ENCODE measurements around the gene HHIP. TPM values are rescaled to one million over a fixed set of nuclear protein-coding genes. Genes with fewer than 3 reads are reported as not detected.

The HHIP gene
- total RNA-seq, 2 experiments from 2014 or later = not detected

DNA sequence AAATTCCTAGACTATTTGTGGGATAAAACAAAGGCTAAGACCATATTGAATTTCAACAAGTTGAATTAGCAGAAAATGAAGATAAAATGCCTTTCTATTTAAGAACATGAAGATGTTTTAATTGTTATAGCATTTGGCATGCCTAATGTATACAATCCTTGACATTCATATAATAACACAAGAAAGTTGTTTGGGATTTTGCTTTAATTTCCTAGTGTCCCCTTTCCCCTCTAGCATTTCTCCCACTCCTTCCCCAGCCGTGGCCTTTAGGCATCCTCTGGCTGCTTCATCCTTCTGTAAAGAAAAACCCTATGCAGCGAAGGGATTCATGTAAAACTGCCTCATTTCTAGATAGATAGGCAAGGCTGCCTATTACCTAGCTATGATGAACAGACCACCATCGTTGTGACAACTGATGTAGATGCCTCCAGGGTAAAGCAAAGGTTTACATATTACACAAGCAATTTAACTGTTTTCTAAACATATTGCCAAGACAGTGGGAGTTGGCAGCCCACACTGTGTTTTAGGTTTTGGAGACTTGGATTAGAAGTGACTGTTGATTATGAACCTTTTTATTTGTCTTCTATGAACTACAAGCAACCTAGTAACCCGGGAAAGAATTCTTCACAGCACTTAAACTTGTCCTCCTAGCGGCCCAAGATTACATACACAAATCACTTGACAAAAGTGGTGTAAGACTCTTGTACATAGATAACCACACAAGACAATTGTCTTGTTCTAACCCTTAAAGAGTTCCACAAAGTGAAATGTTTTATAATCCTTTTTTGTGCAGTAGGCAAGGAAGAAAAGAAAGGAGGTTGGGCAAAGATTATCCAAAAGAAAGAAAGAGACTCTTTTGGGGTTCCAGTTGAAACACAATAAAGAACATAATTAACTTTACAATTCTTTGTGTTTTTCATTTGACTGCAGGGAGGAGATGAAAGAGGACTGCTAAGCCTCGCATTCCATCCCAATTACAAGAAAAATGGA, 59.9 kb downstream of the HHIP start:
- Mint-ChIP-seq H3K9me3 (no peaks in the 10 kb centered on the region), H3K4me3 (no peak overlapping the region), H3K27me3 (no peaks in the 10 kb centered on the region), H3K4me1 (no peaks in the 10 kb centered on the region), H3K27ac (no peak overlapping the region), H3K36me3 (no peaks in the 10 kb centered on the region)
- DNase-seq = no peak
- POLR2A ChIA-PET = no interaction called here
- no peak for ATAC-seq (ENCODE audit: low read depth)

DNA sequence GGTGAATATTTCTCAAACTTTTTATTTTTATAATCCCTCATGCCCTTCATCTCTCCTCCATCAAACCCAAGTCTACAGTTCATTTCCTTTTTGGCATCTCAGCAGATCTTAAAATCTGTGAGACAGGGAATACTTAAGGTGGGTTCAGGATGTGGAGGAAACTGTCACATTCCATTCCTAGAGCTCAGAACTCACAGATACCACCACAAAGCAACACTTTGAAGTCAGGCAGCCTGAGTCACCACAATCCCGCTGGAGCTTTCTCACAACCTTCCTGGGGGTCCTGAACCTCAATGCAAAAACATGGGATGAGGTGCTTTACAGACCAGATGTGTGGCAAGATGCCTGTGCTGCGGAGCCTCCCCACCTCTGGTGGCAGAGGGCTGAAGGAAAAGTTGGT, 63.2 kb downstream of the HHIP start:
- no peak overlapping the region for H3K27ac Mint-ChIP-seq
- no peak for DNase-seq
- H3K4me1 Mint-ChIP-seq = no peaks in the 10 kb centered on the region
- POLR2A ChIA-PET = no interaction called here
- no peak overlapping the region for H3K4me3 Mint-ChIP-seq
- ATAC-seq (ENCODE audit: low read depth) = no peak
- no peaks in the 10 kb centered on the region for H3K9me3 Mint-ChIP-seq
- no peaks in the 10 kb centered on the region for H3K27me3 Mint-ChIP-seq
- H3K36me3 Mint-ChIP-seq = no peaks in the 10 kb centered on the region

DNA sequence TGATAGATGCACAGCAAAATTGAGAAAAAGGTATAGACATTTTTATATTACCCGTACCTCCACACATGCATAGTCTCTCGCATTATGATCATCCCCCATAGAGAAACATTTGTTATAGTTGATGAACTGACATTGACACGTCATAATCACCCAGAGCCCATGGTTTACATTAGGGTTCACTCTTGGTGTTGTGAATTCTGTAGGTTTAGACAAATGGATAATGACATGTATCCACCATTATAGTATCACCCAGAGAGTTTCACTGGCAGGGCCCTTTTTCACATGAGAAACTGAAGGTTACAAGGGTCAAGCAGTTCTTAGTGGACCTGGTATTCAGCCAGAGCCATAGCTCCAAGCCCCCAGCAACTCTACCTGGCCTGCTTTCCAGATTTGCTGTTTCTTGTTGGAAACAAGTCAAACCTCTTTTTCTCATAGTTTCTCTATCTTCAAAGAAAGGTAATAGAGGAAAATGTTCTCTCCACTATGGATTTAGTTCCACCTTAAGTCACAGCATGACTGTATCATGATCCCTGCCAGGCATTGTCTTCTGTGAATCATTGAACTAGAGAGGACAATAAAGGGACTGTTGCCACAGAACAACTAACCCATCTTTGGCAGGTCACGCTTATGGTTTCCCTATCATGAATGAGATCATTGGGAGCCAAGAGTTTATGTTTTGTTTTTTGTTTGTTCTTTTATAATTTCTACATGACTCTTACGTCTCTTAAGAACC, 64.0 kb downstream of the HHIP start:
- no peak for ATAC-seq (ENCODE audit: low read depth)
- H3K27ac Mint-ChIP-seq = no peak overlapping the region
- DNase-seq = no peak
- no peaks in the 10 kb centered on the region for H3K27me3 Mint-ChIP-seq
- H3K4me3 Mint-ChIP-seq = no peak overlapping the region
- H3K36me3 Mint-ChIP-seq = no peaks in the 10 kb centered on the region
- POLR2A ChIA-PET = no interaction called here
- no peaks in the 10 kb centered on the region for H3K9me3 Mint-ChIP-seq
- H3K4me1 Mint-ChIP-seq = no peaks in the 10 kb centered on the region

- ATAC-seq (ENCODE audit: low read depth) (no peak), DNase-seq (no peak)
- Mint-ChIP-seq H3K9me3 (no peaks in the 10 kb centered on the region), H3K27ac (no peak overlapping the region), H3K36me3 (no peaks in the 10 kb centered on the region), H3K27me3 (no peaks in the 10 kb centered on the region), H3K4me1 (no peaks in the 10 kb centered on the region), H3K4me3 (no peak overlapping the region)
- POLR2A ChIA-PET = no interaction called here
Measured at GRCh38 chr4:144710526-144710912, 64.6 kb downstream of the HHIP start.

DNA sequence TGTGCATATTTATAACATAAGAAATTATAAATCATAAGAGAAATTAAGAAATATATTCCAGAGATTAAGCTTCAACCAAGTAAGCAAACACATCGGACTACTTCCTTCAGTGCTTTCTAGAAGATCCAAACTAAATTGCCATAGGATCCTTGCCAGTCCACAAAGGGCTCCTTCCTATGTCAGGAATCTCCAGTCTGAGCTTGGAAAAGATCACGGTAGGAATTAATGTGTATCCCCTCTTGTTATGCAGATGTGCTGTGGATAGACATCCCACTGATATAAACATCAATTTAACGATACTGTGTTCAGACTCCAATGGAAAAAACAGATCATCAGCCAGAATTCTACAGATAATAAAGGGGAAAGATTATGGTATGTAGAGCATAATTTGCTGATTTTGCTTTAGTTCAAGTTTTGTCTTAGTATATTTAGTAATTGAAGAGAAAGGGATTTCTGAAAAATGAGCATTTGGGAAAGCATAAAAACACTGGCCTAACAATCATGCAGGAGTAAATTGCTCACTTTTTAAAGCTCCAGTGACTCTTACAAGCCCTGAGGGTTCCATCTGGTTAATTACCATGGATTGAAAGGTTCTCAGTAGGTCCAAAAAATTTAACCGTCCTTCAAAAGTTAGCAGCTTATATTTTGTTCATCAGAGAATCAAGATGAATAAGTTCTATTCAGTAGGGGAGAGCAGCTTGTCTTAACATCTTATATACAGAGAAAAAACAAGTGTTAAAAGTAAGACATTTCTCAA, 65.9 kb downstream of the HHIP start:
- Mint-ChIP-seq H3K36me3 (no peaks in the 10 kb centered on the region), H3K4me3 (no peak overlapping the region), H3K27me3 (no peaks in the 10 kb centered on the region), H3K9me3 (no peaks in the 10 kb centered on the region), H3K27ac (no peak overlapping the region), H3K4me1 (no peaks in the 10 kb centered on the region)
- POLR2A ChIA-PET = no interaction called here
- no peak for ATAC-seq (ENCODE audit: low read depth)
- DNase-seq = no peak

GRCh38 chr4:144712775-144713174, 66.8 kb downstream of the HHIP start:
- ATAC-seq (ENCODE audit: low read depth) (no peak), DNase-seq (no peak)
- no peak overlapping the region for H3K27ac Mint-ChIP-seq
- H3K4me1 Mint-ChIP-seq = no peaks in the 10 kb centered on the region
- POLR2A ChIA-PET = no interaction called here
- no peak overlapping the region for H3K4me3 Mint-ChIP-seq
- no peaks in the 10 kb centered on the region for H3K9me3 Mint-ChIP-seq
- no peaks in the 10 kb centered on the region for H3K27me3 Mint-ChIP-seq
- H3K36me3 Mint-ChIP-seq = no peaks in the 10 kb centered on the region

DNA sequence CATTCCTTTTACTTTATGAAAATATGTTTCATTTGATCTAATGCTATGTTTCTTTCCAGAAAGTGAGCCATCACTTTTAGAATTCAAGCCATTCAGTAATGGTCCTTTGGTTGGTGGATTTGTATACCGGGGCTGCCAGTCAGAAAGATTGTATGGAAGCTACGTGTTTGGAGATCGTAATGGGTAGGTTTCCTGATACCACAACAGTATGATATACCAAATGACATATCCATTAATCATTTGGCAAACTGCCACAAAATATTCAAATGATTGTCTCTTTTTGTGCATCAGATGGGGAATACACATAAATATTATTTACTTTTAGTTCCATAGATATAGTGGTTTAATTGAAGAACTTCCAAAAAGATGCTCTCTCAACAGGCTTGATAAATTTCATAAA, 68.2 kb downstream of the HHIP start:
- ATAC-seq (ENCODE audit: low read depth) (no peak), DNase-seq (no peak)
- no peaks in the 10 kb centered on the region for H3K4me1 Mint-ChIP-seq
- no peak overlapping the region for H3K4me3 Mint-ChIP-seq
- no peak overlapping the region for H3K27ac Mint-ChIP-seq
- H3K9me3 Mint-ChIP-seq = no peaks in the 10 kb centered on the region
- no peaks in the 10 kb centered on the region for H3K27me3 Mint-ChIP-seq
- POLR2A ChIA-PET = no interaction called here
- H3K36me3 Mint-ChIP-seq = no peaks in the 10 kb centered on the region

GRCh38 chr4:144715230-144715629, 69.3 kb downstream of the HHIP start:
- H3K27ac Mint-ChIP-seq = no peak overlapping the region
- ATAC-seq (ENCODE audit: low read depth) = no peak
- no peaks in the 10 kb centered on the region for H3K9me3 Mint-ChIP-seq
- POLR2A ChIA-PET = no interaction called here
- H3K4me1 Mint-ChIP-seq = no peaks in the 10 kb centered on the region
- no peaks in the 10 kb centered on the region for H3K36me3 Mint-ChIP-seq
- H3K27me3 Mint-ChIP-seq = no peaks in the 10 kb centered on the region
- no peak for DNase-seq
- H3K4me3 Mint-ChIP-seq = no peak overlapping the region

DNA sequence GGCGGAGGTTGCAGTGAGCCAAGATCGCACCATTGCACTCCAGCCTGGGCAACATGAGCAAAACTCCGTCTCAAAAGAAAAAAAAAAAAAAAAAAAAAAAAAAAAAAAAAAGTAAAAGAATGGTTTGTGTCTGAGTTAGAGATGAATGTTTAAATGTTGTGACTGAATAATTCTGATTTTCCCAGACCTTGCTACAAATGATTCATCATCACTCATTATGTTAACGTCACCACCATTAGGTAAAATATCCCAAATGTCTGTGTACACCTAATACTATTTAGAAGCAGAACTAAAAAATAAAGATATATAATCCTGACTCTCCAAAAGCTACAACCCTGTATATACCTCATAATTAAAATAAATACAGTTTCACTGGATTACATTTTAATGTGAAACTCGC, 70.8 kb downstream of the HHIP start:
- H3K4me1 Mint-ChIP-seq = no peaks in the 10 kb centered on the region

GRCh38 chr4:144718958-144719512, 73.1 kb downstream of the HHIP start:
- DNase-seq (no peak), ATAC-seq (ENCODE audit: low read depth) (no peak)
- no peaks in the 10 kb centered on the region for H3K9me3 Mint-ChIP-seq
- H3K27ac Mint-ChIP-seq = no peak overlapping the region
- H3K36me3 Mint-ChIP-seq = no peaks in the 10 kb centered on the region
- H3K4me1 Mint-ChIP-seq = no peaks in the 10 kb centered on the region
- H3K27me3 Mint-ChIP-seq = peaks cover 4% of the 10 kb centered on the region
- POLR2A ChIA-PET = no interaction called here
- no peak overlapping the region for H3K4me3 Mint-ChIP-seq

More for the DNA sequence above, 70.8 kb downstream of the HHIP start:
- ATAC-seq (ENCODE audit: low read depth) (no peak), DNase-seq (no peak)
- Mint-ChIP-seq H3K36me3 (no peaks in the 10 kb centered on the region), H3K27ac (no peak overlapping the region), H3K4me3 (no peak overlapping the region), H3K27me3 (no peaks in the 10 kb centered on the region), H3K9me3 (no peaks in the 10 kb centered on the region)
- POLR2A ChIA-PET = no interaction called here

GRCh38 chr4:144720491-144720890, 74.5 kb downstream of the HHIP start:
- DNase-seq = no peak
- H3K4me1 Mint-ChIP-seq = no peaks in the 10 kb centered on the region
- POLR2A ChIA-PET = no interaction called here
- H3K27me3 Mint-ChIP-seq = peaks cover 4% of the 10 kb centered on the region
- no peaks in the 10 kb centered on the region for H3K36me3 Mint-ChIP-seq
- no peaks in the 10 kb centered on the region for H3K9me3 Mint-ChIP-seq
- H3K27ac Mint-ChIP-seq = no peak overlapping the region
- ATAC-seq (ENCODE audit: low read depth) = no peak
- no peak overlapping the region for H3K4me3 Mint-ChIP-seq

DNA sequence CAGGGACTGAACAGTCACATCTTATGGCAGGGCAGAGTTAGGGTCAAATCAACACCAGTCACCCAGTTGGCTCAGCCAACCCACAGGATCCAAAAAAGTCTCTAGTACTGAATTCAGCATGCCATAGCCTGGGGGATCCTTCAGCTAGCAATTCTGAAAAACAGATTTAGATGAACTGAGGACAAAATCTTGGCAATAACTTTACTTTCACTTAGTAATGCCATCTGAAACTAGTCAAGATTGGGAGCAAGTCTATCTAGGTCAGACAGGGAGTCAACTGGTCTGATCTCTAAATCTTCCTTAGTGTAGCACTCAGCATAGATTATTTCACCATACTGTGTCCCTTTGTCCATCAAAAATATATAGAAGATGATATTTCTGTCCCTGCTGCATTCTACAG, 76.0 kb downstream of the HHIP start:
- Mint-ChIP-seq H3K4me1 (no peaks in the 10 kb centered on the region), H3K36me3 (no peaks in the 10 kb centered on the region), H3K27me3 (peaks cover 4% of the 10 kb centered on the region), H3K4me3 (no peak overlapping the region), H3K27ac (no peak overlapping the region), H3K9me3 (no peaks in the 10 kb centered on the region)
- DNase-seq = no peak
- POLR2A ChIA-PET = no interaction called here
- ATAC-seq (ENCODE audit: low read depth) = no peak

- peaks cover 4% of the 10 kb centered on the region for H3K27me3 Mint-ChIP-seq
- ATAC-seq (ENCODE audit: low read depth) (no peak), DNase-seq (no peak)
- no peaks in the 10 kb centered on the region for H3K36me3 Mint-ChIP-seq
- POLR2A ChIA-PET = no interaction called here
- H3K9me3 Mint-ChIP-seq = no peaks in the 10 kb centered on the region
- no peak overlapping the region for H3K4me3 Mint-ChIP-seq
- no peak overlapping the region for H3K27ac Mint-ChIP-seq
- no peaks in the 10 kb centered on the region for H3K4me1 Mint-ChIP-seq
Measured at GRCh38 chr4:144723471-144723870, 77.5 kb downstream of the HHIP start.

Data from activated naive CD8-positive, alpha-beta T cell treated with anti-CD3 and anti-CD28 coated beads, Interleukin-2, amount 10 ng/mL, durations not matched to agents 7 days and 5 days (primary cell).